Activated T-cell treated with anti-CD3 and anti-CD28 coated beads, Interleukin-2, amount 50 U/mL, for 1 hour (primary cell): ENCODE measurements around the gene VPS9D1.
"Not testable (repeated sequence)": the region's sequence is repeated elsewhere in the genome, so short reads cannot be mapped to it uniquely, and the experiment has no call there.

ENCODE experiments used
- DNase-seq: peaks from one replicate; pipeline ENCODE4 v3.0.0-alpha.2; 2020

Gene VPS9D1

GRCh38 chr16:89691986-89692569 lies 28.6 kb downstream of the VPS9D1 start:
- peak; percentile 14 for DNase-seq

- DNase-seq = peak; percentile 13
These were observed 29.3 kb downstream of the VPS9D1 start for GRCh38 chr16:89691231-89691985.

GRCh38 chr16:89690392-89690901 lies 30.3 kb downstream of the VPS9D1 start:
- DNase-seq = peak; percentile 6

DNA sequence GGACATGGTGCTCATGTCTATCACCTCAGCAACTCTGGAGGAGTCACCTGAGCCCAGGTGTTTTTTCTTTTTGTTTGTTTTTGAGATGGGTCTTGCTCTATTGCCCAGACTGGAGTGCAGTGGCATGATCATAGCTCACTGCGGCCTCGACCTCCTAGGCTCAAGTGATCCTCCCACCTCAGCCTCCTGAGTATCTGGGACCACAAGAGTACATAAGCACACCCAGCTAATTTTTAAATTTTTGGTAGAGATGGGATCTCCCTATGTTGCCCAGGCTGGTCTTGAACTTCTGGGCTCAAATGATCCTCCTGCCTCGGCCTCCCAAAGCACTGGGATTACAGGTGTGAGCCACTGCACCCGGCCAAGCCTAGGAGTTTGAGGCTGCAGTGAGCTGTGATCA lies 31.1 kb downstream of the VPS9D1 start:
- DNase-seq = peak; percentile 2

DNA sequence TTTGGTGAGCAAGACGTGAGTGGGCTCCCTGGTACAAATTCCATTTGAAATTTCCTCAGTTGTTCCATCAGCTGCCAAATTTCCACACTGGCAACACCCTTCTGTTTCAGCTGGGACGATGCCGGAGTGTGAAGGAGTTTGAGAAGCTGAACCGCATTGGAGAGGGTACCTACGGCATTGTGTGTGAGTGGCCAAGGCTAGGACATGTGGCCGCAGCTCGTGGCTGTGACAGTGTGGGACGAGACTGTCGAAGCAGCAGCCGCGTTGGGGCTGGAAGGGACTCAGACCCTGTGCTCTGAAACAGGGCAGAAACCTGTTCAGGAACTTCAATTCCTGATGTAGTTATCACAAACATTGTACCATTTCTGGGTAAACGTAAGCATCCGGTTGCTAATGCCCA lies 31.6 kb downstream of the VPS9D1 start:
- DNase-seq = no peak

DNA sequence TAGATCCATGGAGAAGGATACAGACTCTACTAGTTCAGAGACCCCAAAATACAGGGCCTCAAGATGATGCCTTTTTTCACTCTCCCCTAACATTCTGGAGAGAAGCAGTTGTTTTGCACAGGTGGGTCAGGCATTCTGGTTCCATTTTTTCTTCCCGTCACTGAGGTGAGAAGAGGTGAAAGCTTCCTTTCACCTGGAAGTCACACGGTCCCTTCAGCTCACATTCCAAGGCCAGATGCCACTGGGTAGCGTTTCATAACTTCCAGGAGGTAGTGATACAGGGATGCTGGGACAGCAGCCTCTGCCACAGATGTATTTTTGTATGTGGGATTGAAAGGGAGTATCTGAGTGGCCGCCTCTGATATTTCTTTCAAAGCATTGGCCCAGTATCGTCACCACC lies 32.3 kb downstream of the VPS9D1 start:
- no peak for DNase-seq

- DNase-seq = no peak
These were observed 33.4 kb downstream of the VPS9D1 start for GRCh38 chr16:89687092-89687940.

- DNase-seq = peak; percentile 96
These were observed 34.1 kb downstream of the VPS9D1 start, which contains the start of gene CDK10 for GRCh38 chr16:89686520-89687091. Gene CDK10, plus strand, starts transcription at chr16:89686689. Its CDS starts 22 bp downstream, at chr16:89686711.

- DNase-seq = no peak
These were observed 34.8 kb downstream of the VPS9D1 start for GRCh38 chr16:89685916-89686315.

DNA sequence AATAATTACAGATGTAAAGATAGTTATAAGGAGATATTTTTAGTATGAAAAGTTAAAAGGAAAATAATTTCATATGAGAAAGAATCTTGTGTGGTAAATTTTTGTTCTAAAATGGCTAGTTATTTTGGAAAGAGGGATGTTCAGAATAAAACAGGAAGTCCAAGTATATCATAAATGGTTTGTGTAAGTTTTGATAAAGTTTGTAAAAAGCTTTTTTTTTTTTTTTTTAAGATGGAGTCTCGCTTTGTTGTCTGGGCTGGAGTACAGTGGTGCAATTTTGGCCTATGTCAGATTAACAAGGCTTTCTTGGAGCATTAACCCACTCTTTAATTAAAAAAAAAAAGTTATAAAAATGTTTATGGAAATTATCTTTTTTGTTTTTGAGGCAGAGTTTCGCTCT lies 42.4 kb downstream of the VPS9D1 start:
- no peak for DNase-seq

GRCh38 chr16:89672177-89672941 lies 48.3 kb downstream of the VPS9D1 start:
- DNase-seq = no peak

DNA sequence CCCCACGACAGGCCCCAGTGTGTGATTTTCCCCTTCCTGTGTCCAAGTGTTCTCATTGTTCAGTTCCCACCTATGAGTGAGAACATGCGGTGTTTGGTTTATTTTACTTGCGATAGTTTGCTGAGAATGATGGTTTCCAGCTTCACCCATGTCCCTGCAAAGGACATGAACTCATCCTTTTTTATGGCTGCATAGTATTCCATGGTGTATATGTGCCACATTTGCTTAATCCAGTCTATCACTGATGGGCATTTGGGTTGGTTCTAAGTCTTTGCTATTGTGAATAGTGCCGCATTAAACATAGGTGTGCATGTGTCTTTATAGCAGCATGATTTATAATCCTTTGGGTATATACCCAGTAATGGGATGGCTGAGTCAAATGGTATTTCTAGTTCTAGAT lies 49.1 kb downstream of the VPS9D1 start:
- DNase-seq = not testable (repeated sequence)

DNA sequence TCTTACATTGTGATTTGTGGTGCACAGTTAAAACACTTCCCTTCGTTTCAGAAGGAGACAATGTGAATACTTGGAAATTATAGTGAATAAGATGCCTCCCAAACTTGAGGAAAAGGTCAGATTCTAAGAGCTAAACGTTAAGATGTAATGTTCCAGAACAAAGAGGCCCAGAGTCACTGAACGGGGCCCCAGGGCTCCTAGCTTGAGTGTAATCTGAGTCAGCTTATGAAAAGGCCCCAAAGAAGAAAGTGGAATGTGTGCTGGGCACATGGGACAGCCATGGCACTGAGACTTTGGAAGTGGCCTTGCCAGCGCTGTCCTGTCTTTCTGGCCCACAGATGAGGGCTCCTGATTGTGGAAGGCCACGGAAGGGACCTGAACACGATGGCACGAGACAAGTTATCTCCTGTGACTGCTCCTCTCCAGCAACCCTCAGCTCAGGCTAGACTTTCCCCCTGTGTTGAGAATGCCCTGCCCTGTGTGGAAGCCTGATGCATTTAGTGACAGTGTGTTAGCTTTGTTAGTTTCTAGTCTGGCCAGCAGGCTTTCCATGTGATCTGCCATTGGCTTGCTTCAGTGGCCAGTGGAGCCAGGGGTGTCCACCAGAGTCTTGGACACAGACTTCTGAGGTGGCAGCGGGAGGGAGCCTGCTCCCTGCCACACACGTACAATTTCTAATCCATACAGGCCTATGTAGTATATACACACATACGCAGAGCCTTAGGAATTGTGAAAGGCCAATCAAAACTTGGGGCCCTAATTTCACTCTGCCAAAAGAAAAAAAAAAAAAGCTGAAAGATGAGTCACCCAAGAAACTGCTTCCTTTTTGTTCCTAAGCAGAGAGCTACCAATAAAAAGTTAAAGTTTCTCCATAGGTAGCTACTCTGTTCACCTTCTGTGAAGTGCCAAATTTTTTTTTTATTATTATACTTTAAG lies 49.9 kb downstream of the VPS9D1 start:
- no peak for DNase-seq

DNA sequence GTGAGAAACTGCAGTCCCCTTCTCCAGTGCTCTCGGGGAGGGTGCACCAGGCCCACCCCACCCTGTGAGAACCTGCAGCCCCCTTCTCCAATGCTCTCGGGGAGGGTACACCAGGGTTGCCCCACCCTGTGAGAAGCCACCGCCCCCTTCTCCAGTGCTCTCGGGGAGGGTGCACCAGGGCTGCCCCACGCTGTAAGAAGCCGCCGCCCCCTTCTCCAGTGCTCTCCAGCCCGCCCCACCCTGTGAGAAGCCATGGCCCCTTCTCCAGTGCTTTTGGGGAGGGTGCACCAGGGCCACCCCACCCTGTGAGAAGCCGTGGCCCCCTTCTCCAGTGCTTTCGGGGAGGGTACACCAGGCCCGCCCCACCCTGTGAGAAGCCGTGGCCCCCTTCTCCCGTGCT lies 50.9 kb downstream of the VPS9D1 start:
- no peak for DNase-seq

DNA sequence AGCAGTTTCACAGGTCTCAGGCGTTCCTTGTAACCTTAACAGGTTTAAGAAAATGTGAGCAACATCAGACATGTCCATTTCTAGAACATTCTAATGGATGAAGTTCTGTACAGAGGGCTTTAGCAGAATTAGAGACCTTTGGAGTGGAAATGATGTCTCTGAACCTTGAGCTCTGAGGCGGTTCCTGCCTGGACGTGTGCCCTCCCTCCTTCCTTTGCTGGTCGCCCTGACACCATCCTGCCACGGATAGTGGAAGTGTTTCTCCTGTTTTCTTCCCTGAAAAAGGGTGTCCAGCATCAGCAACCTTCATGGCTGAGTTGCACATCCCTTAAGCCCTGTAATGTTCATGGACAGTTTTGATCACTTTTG lies 51.9 kb downstream of the VPS9D1 start:
- no peak for DNase-seq

GRCh38 chr16:89667633-89668032 lies 53.1 kb downstream of the VPS9D1 start:
- no peak for DNase-seq

GRCh38 chr16:89667000-89667399 lies 53.7 kb downstream of the VPS9D1 start:
- DNase-seq = not testable (repeated sequence)

- DNase-seq = not testable (repeated sequence)
These were observed 56.5 kb downstream of the VPS9D1 start for GRCh38 chr16:89664238-89664637.

GRCh38 chr16:89661215-89661614 lies 59.5 kb downstream of the VPS9D1 start:
- DNase-seq = no peak

DNA sequence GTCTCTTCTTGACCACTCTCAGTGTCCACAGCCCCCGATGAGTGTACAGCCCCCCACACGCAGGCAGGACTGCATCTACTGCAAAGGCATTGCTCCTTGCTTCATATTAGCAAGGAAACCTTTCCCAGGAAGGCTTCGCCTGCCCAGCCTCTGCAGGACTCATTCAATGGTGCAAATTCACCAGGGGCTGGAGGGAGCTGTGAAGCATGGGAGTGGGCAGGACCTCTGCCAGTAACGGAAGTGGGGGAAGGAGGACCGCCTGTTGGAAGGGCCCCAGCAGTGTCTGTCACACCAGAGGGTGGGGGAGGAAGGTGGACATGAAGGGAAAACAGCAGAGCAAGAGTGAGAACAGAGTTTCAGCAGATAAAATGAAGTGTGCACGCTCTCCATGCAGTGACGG lies 60.6 kb downstream of the VPS9D1 start:
- no peak for DNase-seq

- DNase-seq = peak; percentile 13
These were observed 62.3 kb downstream of the VPS9D1 start for GRCh38 chr16:89658221-89658879.
